Transverse colon (tissue), 4 donors: ENCODE results near the gene FBXO31. TPM values are rescaled to one million over a fixed set of nuclear protein-coding genes. Genes with fewer than 3 reads are reported as not detected.

Experiments used
- DNase-seq: peaks from one replicate; pipeline ENCODE4 v3.0.0-alpha.2; 2019
- H3K27ac ChIP-seq, 4 donors: fragments of 200-600 bp; sonication (generic); 2 replicates each; pipeline ENCODE4 v1.5.1; 2016 to 2018; ENCODE audit warnings: inconsistent platforms in 4 of 4
- H3K27me3 ChIP-seq: fragments of 200-600 bp; sonication (generic); 2 replicates; pipeline ENCODE4 v1.5.1; 2017; ENCODE audit warnings: inconsistent platforms
- H3K36me3 ChIP-seq, 4 donors: fragments of 200-600 bp; sonication (generic); 2 replicates each; pipeline ENCODE4 v1.5.1; 2017 to 2019; ENCODE audit warnings: inconsistent platforms in 4 of 4
- H3K4me1 ChIP-seq, 4 donors: fragments of 200-600 bp; sonication (generic); 2 replicates each; pipeline ENCODE4 v1.5.1; 2017 to 2020; ENCODE audit warnings: inconsistent platforms in 4 of 4
- H3K4me3 ChIP-seq, 4 donors: fragments of 200-600 bp; sonication (generic); 1 replicate in 1 of 4; 2 replicates in 3 of 4; pipeline versions ENCODE4 v1.5.1 to v1.6.1; 2017 to 2019; ENCODE audit warnings: inconsistent platforms in 4 of 4
- H3K9me3 ChIP-seq, 2 donors: fragments of 200-600 bp; sonication (generic); 2 replicates each; pipeline ENCODE4 v1.5.1; 2017 to 2019; ENCODE audit warnings: inconsistent platforms in 2 of 2
- CTCF ChIP-seq, 5 experiments: fragments of 200-600 bp in 3 of 5; fragments of 450-650 bp in 2 of 5; sonication (generic) in 3 of 5; IDR thresholded peaks; 1 replicate in 2 of 5; 2 replicates in 3 of 5; pipeline ENCODE4 v1.5.1; 2016 to 2017; ENCODE audit warnings: antibody characterized with exemption in 5 of 5, inconsistent platforms in 3 of 5, mild to moderate bottlenecking in 2 of 5, moderate library complexity in 1 of 5
- EP300 ChIP-seq: sonication (generic); formaldehyde crosslinking; IDR thresholded peaks from one replicate; pipeline ENCODE4 v1.6.1; 2017; ENCODE audit warnings: antibody characterized with exemption, low read depth
- POLR2A ChIP-seq: fragments of 450-650 bp; IDR thresholded peaks from one replicate; pipeline ENCODE4 v1.6.1; 2016; ENCODE audit warnings: antibody characterized with exemption, mild to moderate bottlenecking, moderate library complexity
- POLR2AphosphoS5 ChIP-seq, 3 donors: sonication (generic); formaldehyde crosslinking; IDR thresholded peaks; one replicate each; pipeline ENCODE4 v1.6.1; 2016; ENCODE audit warnings: antibody characterized with exemption in 3 of 3
- WGBS, 2 donors: methylation state at CpG; one replicate each; pipeline ENCODE4 v1.1.5; 2018; ENCODE audit warnings: low coverage in 1 of 2; 5-methylcytosine and 5-hydroxymethylcytosine counted together
- in situ Hi-C, 4 donors: fragments of 200-750 bp; cut with MboI; loops; one replicate each; pipeline versions ENCODE4 v1.15.0 to v1.15.1; 2017; ENCODE audit warnings: low sequenced_read_pairs in 3 of 4, low pct_ligation_motif_present in 1 of 4, low pct_unique_long_range_greater_than_20kb in 1 of 4
- intact Hi-C: fragments of 100-400 bp; cut with DNase I; formaldehyde crosslinking; loops from one replicate; pipeline ENCODE4 v1.15.1; 2023; ENCODE audit warnings: low total_unique reads
- total RNA-seq, 4 donors: library from RNA; depleted of rRNA; stranded (reverse); fragments of >200 nt; gene quantifications; one replicate each; pipeline ENCODE4 v1.1.0, GENCODE V29; 2016

The FBXO31 gene
- total RNA-seq, 4 donors from 2014 or later = 83.6 to 403 (median 224) TPM

DNA sequence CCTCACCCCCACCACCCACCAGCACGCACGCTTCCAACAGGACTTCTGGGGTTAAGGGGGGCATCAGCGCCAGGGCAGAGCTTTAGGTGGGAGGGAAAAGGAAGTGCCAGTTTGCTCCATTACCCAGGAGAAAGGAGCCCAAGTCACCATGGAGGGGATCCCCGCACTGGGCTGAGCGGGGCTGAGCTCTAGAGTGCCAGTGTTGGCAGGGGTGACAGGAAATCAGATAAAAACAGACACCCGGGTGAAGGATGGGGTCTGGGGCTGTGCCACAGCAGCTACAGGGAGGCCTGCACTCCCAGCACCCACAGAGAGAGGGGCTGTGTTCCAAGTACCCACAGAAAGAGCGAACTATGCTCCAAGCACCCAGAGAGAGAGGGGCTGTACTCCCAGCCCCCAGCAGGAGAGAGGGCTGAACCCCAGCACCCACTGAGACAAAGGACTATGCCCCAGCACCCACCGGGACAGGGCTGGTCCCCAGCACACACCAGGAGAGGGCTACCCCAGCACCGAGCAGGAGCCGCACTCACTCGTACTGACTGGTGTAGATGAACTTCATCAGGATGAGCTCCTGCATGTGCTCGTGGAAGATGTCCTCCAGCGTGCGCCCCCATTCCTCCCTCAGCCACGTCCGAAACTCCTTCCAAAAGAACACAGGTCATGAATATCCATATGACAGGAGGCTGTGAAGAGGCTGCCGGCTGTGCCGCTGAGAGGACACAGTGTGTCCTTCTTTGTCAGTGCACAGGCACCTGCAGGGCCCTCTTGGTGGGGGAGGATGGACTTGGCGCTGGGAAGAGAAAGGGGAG is 47.7 kb downstream of the FBXO31 start:
- no peak overlapping the region for H3K27ac ChIP-seq
- no peaks in the 10 kb centered on the region for H3K4me1 ChIP-seq
- in situ Hi-C loops = no loop called here
- no peak overlapping the region for H3K4me3 ChIP-seq
- peaks cover 0 to 56% (median 20%) of the 10 kb centered on the region in 4 donors for H3K36me3 ChIP-seq
- DNase-seq = no peak
- TF ChIP-seq POLR2AphosphoS5 (IDR thresholded peaks at IDR 0.05) (no peak), EP300 (no peak), CTCF (IDR thresholded peaks at IDR 0.05) (no peak)
- WGBS, 2 donors = 60 to 89% methylated on average over 1 to 19 of the region's 19 CpGs
- H3K9me3 ChIP-seq = no peaks in the 10 kb centered on the region
- intact Hi-C loops = no loop called here
- no peaks in the 10 kb centered on the region for H3K27me3 ChIP-seq

GRCh38 chr16:87334651-87335624 is 48.6 kb downstream of the FBXO31 start:
- 89% methylated on average over 24 of the region's 29 CpGs; no CpG with 5 or more reads in 1 of the 2 donors for WGBS, 2 donors
- intact Hi-C loops (no loop called here), in situ Hi-C loops (no loop called here)
- no peaks in the 10 kb centered on the region for H3K9me3 ChIP-seq
- H3K4me3 ChIP-seq = no peak overlapping the region
- no peak for DNase-seq
- H3K27me3 ChIP-seq = no peaks in the 10 kb centered on the region
- H3K27ac ChIP-seq = no peak overlapping the region
- peaks cover 0 to 53% (median 25%) of the 10 kb centered on the region in 4 donors for H3K36me3 ChIP-seq
- TF ChIP-seq EP300 (no peak), CTCF (IDR thresholded peaks at IDR 0.05) (no peak), POLR2A (no peak), POLR2AphosphoS5 (IDR thresholded peaks at IDR 0.05) (no peak)
- H3K4me1 ChIP-seq = no peaks in the 10 kb centered on the region

- intact Hi-C loops = no loop called here
- H3K36me3 ChIP-seq = peaks cover 0 to 42% (median 22%) of the 10 kb centered on the region in 4 donors
Observed at GRCh38 chr16:87333581-87334331, 49.8 kb downstream of the FBXO31 start.

More at GRCh38 chr16:87333581-87334331, 49.8 kb downstream of the FBXO31 start:
- no peak overlapping the region for H3K4me3 ChIP-seq
- in situ Hi-C loops = no loop called here
- no peak for DNase-seq
- H3K27me3 ChIP-seq = no peaks in the 10 kb centered on the region
- H3K27ac ChIP-seq = no peak overlapping the region
- no peaks in the 10 kb centered on the region for H3K4me1 ChIP-seq
- 96 to 100% methylated on average over 1 to 20 of the region's 41 CpGs for WGBS, 2 donors
- TF ChIP-seq CTCF (IDR thresholded peaks at IDR 0.05) (no peak), POLR2A (no peak), EP300 (no peak), POLR2AphosphoS5 (IDR thresholded peaks at IDR 0.05) (no peak)
- H3K9me3 ChIP-seq = no peaks in the 10 kb centered on the region
